HCT116 (cell line): ENCODE measurements around the gene BATF2. TPM values are rescaled to one million over a fixed set of nuclear protein-coding genes. Genes with fewer than 3 reads are reported as not detected.

Source experiments
- ATAC-seq: fragments of 200-7000 bp; cut with Tn5 transposase; 2 replicates; pipeline ENCODE4 v1.9.1; 2020; ENCODE audit warnings: mild to moderate bottlenecking, moderate library complexity
- BruUV-seq: library from RNA; stranded (reverse); fragments of 400-500 nt; replicated peaks from 2 replicates; lab custom pipeline; 2021; lab: Mats Ljungman, UMichigan
- CTCF ChIA-PET: fragments of 300-600 bp; sonication (Branson Sonifier 250); formaldehyde crosslinking; loops from one replicate; lab custom pipeline; 2021; ENCODE audit warnings: antibody characterized with exemption; lab: Charles Lee
- POLR2A ChIA-PET: fragments of 300-600, 350-600 bp; sonication (Branson Sonifier 250); formaldehyde crosslinking; loops from one replicate; lab custom pipeline; 2021; ENCODE audit warnings: antibody characterized with exemption; lab: Charles Lee
- RAD21 ChIA-PET, 2 experiments: fragments of 300-600 bp; sonication (Branson Sonifier 250); formaldehyde crosslinking; loops; one replicate each; lab custom pipeline; 2023; ENCODE audit warnings: low total read pairs in 2 of 2; ENCODE audit not compliant: uncharacterized antibody in 2 of 2, unreplicated experiment in 2 of 2, low non-redundant PET in 1 of 2; lab: Charles Lee
- DNase-seq: peaks from one replicate; pipeline ENCODE4 v3.0.0-alpha.2; 2010; ENCODE audit warnings: low read depth, low spot score
- H2AFZ ChIP-seq: fragments of 200-600 bp; shearing (Covaris generic), sonication (generic); 2 replicates; pipeline ENCODE4 v1.6.1; 2017; ENCODE audit warnings: low read depth, mixed run types, mixed read lengths, antibody characterized with exemption, low read length; ENCODE audit not compliant: poor library complexity, severe bottlenecking
- H3K27ac ChIP-seq: 2 replicates; pipeline ENCODE4 v1.5.1; 2012; ENCODE audit warnings: low read depth, low read length
- H3K27me3 ChIP-seq: fragments of 200-600 bp; sonication (generic); 2 replicates; pipeline ENCODE4 v1.6.1; 2016; ENCODE audit warnings: mixed run types, low read length, mixed read lengths; ENCODE audit not compliant: insufficient read depth
- H3K36me3 ChIP-seq, 2 experiments: fragments of 200-500 bp in 1 of 2; fragments of 200-600 bp in 1 of 2; sonication (Bioruptor generic) in 1 of 2; sonication (generic) in 1 of 2; 2 replicates each; pipeline versions ENCODE4 v1.5.1 to v1.6.1; 2014 to 2016; ENCODE audit warnings: low read length in 2 of 2, inconsistent platforms in 1 of 2, mixed read lengths in 1 of 2, mixed run types in 1 of 2; ENCODE audit not compliant: insufficient read depth in 2 of 2, control insufficient read depth in 1 of 2
- H3K4me1 ChIP-seq, 2 experiments: fragments of 200-600 bp in 1 of 2; sonication (generic) in 1 of 2; 2 replicates each; pipeline versions ENCODE4 v1.5.1 to v1.6.1; 2012 to 2017; ENCODE audit warnings: low read length in 2 of 2, inconsistent platforms in 1 of 2, mild to moderate bottlenecking in 1 of 2, mixed read lengths in 1 of 2, mixed run types in 1 of 2, moderate library complexity in 1 of 2; ENCODE audit not compliant: insufficient read depth in 2 of 2, control insufficient read depth in 1 of 2
- H3K4me2 ChIP-seq: fragments of 200-600 bp; sonication (generic); 2 replicates; pipeline ENCODE4 v1.6.1; 2017; ENCODE audit warnings: mixed run types, low read length, mixed read lengths
- H3K4me3 ChIP-seq, 2 experiments: fragments of 200-600 bp in 1 of 2; sonication (generic) in 1 of 2; replicated peaks in 1 of 2; 2 replicates each; pipeline ENCODE4 v1.5.1; 2011 to 2016; ENCODE audit warnings: low read length in 2 of 2, control low read depth in 1 of 2, low read depth in 1 of 2, mild to moderate bottlenecking in 1 of 2, mixed read lengths in 1 of 2, mixed run types in 1 of 2
- H3K79me2 ChIP-seq: fragments of 200-600 bp; sonication (generic); 2 replicates; pipeline ENCODE4 v1.6.1; 2017; ENCODE audit warnings: mild to moderate bottlenecking, mixed run types, low read length, moderate library complexity, mixed read lengths; ENCODE audit not compliant: insufficient read depth
- H3K9ac ChIP-seq: fragments of 200-600 bp; sonication (generic); 2 replicates; pipeline ENCODE4 v1.6.1; 2016; ENCODE audit warnings: low read length, mixed read lengths
- H3K9me2 ChIP-seq: fragments of 200-600 bp; sonication (generic), shearing (Covaris generic); 2 replicates; pipeline ENCODE4 v1.6.1; 2017; ENCODE audit warnings: mixed run types, mild to moderate bottlenecking, moderate library complexity; ENCODE audit not compliant: insufficient read depth
- H3K9me3 ChIP-seq, 2 experiments: fragments of 200-500 bp in 1 of 2; fragments of 200-600 bp in 1 of 2; sonication (Bioruptor generic) in 1 of 2; sonication (generic) in 1 of 2; 2 replicates each; pipeline ENCODE4 v1.6.1; 2014 to 2017; ENCODE audit warnings: low read length in 2 of 2, mixed read lengths in 2 of 2, inconsistent platforms in 1 of 2, low read depth in 1 of 2, mild to moderate bottlenecking in 1 of 2, mixed run types in 1 of 2, moderate library complexity in 1 of 2; ENCODE audit not compliant: control insufficient read depth in 1 of 2, insufficient read depth in 1 of 2
- H4K20me1 ChIP-seq: fragments of 200-600 bp; sonication (generic), shearing (Covaris generic); 2 replicates; pipeline ENCODE4 v1.6.1; 2017; ENCODE audit warnings: mixed run types, mild to moderate bottlenecking, moderate library complexity; ENCODE audit not compliant: insufficient read depth
- ATF3 ChIP-seq: IDR thresholded peaks from 2 replicates; pipeline ENCODE4 v1.6.1; 2012
- CBX3 ChIP-seq: IDR thresholded peaks from 2 replicates; pipeline ENCODE4 v1.6.1; 2012; ENCODE audit warnings: low read depth
- CEBPB ChIP-seq: IDR thresholded peaks from 2 replicates; pipeline ENCODE4 v1.6.1; 2012; ENCODE audit warnings: low read depth
- CTCF ChIP-seq, 3 experiments: fragments of 200-600 bp in 1 of 3; sonication (generic) in 1 of 3; IDR thresholded peaks in 2 of 3; conservative IDR thresholded peaks in 1 of 3; 2 replicates each; pipeline ENCODE4 v1.5.1; 2012 to 2017; ENCODE audit warnings: low read depth in 2 of 3, low read length in 2 of 3, antibody characterized with exemption in 1 of 3, borderline replicate concordance in 1 of 3, control low read depth in 1 of 3, mild to moderate bottlenecking in 1 of 3, mixed read lengths in 1 of 3, mixed run types in 1 of 3, moderate library complexity in 1 of 3; ENCODE audit not compliant: insufficient read depth in 1 of 3
- EGR1 ChIP-seq: IDR thresholded peaks from 2 replicates; pipeline ENCODE4 v1.6.1; 2012; ENCODE audit warnings: low read depth
- ELF1 ChIP-seq: IDR thresholded peaks from 2 replicates; pipeline ENCODE4 v1.6.1; 2012; ENCODE audit warnings: low read depth, borderline replicate concordance
- EZH2phosphoT487 ChIP-seq: fragments of 200-600 bp; IDR thresholded peaks from 2 replicates; pipeline ENCODE4 v1.6.1; 2018; ENCODE audit warnings: antibody characterized with exemption, borderline replicate concordance
- FOSL1 ChIP-seq: IDR thresholded peaks from 2 replicates; pipeline ENCODE4 v1.6.1; 2012; ENCODE audit warnings: low read depth
- JUND ChIP-seq: IDR thresholded peaks from 2 replicates; pipeline ENCODE4 v1.6.1; 2012
- POLR2AphosphoS5 ChIP-seq: IDR thresholded peaks from 2 replicates; pipeline ENCODE4 v1.6.1; 2011; ENCODE audit warnings: mild to moderate bottlenecking, low read depth, low read length, moderate library complexity
- RAD21 ChIP-seq: IDR thresholded peaks from 2 replicates; pipeline ENCODE4 v1.6.1; 2012; ENCODE audit warnings: low read depth, mild to moderate bottlenecking
- SIN3A ChIP-seq: IDR thresholded peaks from 2 replicates; pipeline ENCODE4 v1.6.1; 2012; ENCODE audit warnings: low read depth
- ZBTB33 ChIP-seq: IDR thresholded peaks from 2 replicates; pipeline ENCODE4 v1.6.1; 2011; ENCODE audit warnings: mild to moderate bottlenecking, low read length, moderate library complexity; ENCODE audit not compliant: insufficient replicate concordance; ENCODE audit errors: extremely low read depth
- ZNF274 ChIP-seq: fragments of 200-500 bp; sonication (Bioruptor generic); IDR thresholded peaks from 2 replicates; pipeline ENCODE4 v1.6.1; 2014; ENCODE audit warnings: mild to moderate bottlenecking, low read depth, low read length, inconsistent platforms
- intact Hi-C: fragments of 100-400 bp; cut with micrococcal nuclease; formaldehyde crosslinking; loops from 2 replicates; pipeline ENCODE4 v1.10.0; 2022
- total RNA-seq: library from RNA; stranded (reverse); gene quantifications from one replicate; pipeline ENCODE4 v1.2.1, GENCODE V29; 2021; ENCODE audit not compliant: unreplicated experiment
- TF ChIP-seq, protein P1 (sequence below): IDR thresholded peaks from 2 replicates; pipeline ENCODE4 v1.6.1; 2012

The BATF2 gene
- total RNA-seq, 1 experiment from 2014 or later: 2.1 TPM

- peak; percentile 78 for TF ChIP-seq RAD21
- TF ChIP-seq ZNF274: no peak
- no peak for TF ChIP-seq JUND
- TF ChIP-seq CBX3: no peak
- TF ChIP-seq ELF1: no peak
- TF ChIP-seq EZH2phosphoT487: no peak
- peak; percentile 53 for TF ChIP-seq EGR1
- TF ChIP-seq, all 23 proteins: peak for 6
These were observed at the start of gene BATF2 (continued) for GRCh38 chr11:64996710-64997380.

DNA sequence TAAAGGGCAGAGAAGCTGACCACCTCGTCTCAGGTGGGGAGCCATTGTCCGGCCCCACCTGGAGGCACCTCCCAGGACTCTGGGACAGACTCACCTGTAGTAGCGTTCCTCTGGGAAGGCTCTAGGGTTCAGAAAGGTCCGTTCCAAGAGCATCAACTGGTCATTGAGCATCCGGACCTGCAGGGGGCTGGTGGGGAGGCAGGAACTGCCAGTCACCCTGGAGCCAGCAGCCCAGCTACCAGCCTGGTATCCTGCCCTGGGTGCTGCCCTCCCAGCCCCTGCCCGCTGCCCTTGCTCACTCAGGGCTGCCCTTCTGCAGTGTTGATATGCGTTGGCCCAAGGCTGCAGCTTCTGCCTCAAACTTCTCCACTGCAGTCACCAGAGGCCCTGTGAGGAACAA lies 49.0 kb upstream of the BATF2 start:
- ChIA-PET RAD21 (no interaction called here), CTCF (no interaction called here), POLR2A (interaction anchor here (0.7 to 1.0 kb wide), 2 partner anchors 9 to 377 kb away, joined by 3 read pairs; partner anchors contain the start of gene NEAT1)
- Histone ChIP-seq H3K79me2 (peaks cover 25% of the 10 kb centered on the region), H3K4me1 (peaks cover 15 to 28% of the 10 kb centered on the region in 2 experiments), H3K27ac (no peak overlapping the region), H3K9me2 (no peaks in the 10 kb centered on the region), H2AFZ (no peak overlapping the region), H3K36me3 (peaks cover 2 to 8% of the 10 kb centered on the region in 2 experiments; a peak in 2 of 4 replicates), H3K9ac (no peak overlapping the region), H3K4me3 (no peak overlapping the region), H3K4me2 (no peak overlapping the region), H4K20me1 (no peaks in the 10 kb centered on the region), H3K9me3 (no peaks in the 10 kb centered on the region), H3K27me3 (no peaks in the 10 kb centered on the region)
- BruUV-seq: no TSS peak
- DNase-seq (no peak), ATAC-seq (no peak)
- intact Hi-C loops: no loop called here
- TF ChIP-seq, protein P1, sequence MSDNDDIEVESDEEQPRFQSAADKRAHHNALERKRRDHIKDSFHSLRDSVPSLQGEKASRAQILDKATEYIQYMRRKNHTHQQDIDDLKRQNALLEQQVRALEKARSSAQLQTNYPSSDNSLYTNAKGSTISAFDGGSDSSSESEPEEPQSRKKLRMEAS: no peak
- TF ChIP-seq JUND (no peak), ZBTB33 (no peak), POLR2AphosphoS5 (no peak), CTCF (IDR thresholded peaks at IDR 0.05 in 2 of 3, conservative IDR thresholded peaks at IDR 0.05 in 1 of 3; ENCODE audit: borderline replicate concordance in 1 of 3, insufficient read depth in 1 of 3, low read depth in 2 of 3, low read length in 2 of 3) (no peak), SIN3A (no peak), ATF3 (no peak), ELF1 (no peak), FOSL1 (no peak), EGR1 (no peak), CEBPB (no peak)
